Mammary epithelial cell (primary cell): ENCODE data around the gene PTGFR.

ENCODE experiments used
- CTCF ChIP-seq, 2 donors: IDR thresholded peaks in 1 of 2; conservative IDR thresholded peaks in 1 of 2; 2 replicates each; pipeline ENCODE4 v1.5.1; 2011 to 2012; ENCODE audit warnings: inconsistent platforms in 2 of 2, low read length in 2 of 2, mild to moderate bottlenecking in 2 of 2, control low read depth in 1 of 2, low read depth in 1 of 2; ENCODE audit not compliant: insufficient read depth in 1 of 2; ENCODE audit errors: extremely low read depth in 1 of 2
- EZH2 ChIP-seq: IDR thresholded peaks from 2 replicates; pipeline ENCODE4 v1.6.1; 2012; ENCODE audit warnings: low read length, inconsistent platforms, borderline replicate concordance

- TF ChIP-seq CTCF (conservative IDR thresholded peaks at IDR 0.05 in 1 of 2, IDR thresholded peaks at IDR 0.05 in 1 of 2; ENCODE audit: extremely low read depth in 1 of 2, insufficient read depth in 1 of 2, low read depth in 1 of 2, low read length in 2 of 2), result no peak
- TF ChIP-seq EZH2, result no peak
Measured at GRCh38 chr1:78511334-78511733, 20.6 kb downstream of the PTGFR start.
